HCT116 (cell line): ENCODE results near the gene VWF. TPM values are rescaled to one million over a fixed set of nuclear protein-coding genes. Genes with fewer than 3 reads are reported as not detected.

ENCODE experiments used
- ATAC-seq: fragments of 200-7000 bp; cut with Tn5 transposase; 2 replicates; pipeline ENCODE4 v1.9.1; 2020; ENCODE audit warnings: mild to moderate bottlenecking, moderate library complexity
- BruUV-seq: library from RNA; stranded (reverse); fragments of 400-500 nt; replicated peaks from 2 replicates; lab custom pipeline; 2021; lab: Mats Ljungman, UMichigan
- CTCF ChIA-PET: fragments of 300-600 bp; sonication (Branson Sonifier 250); formaldehyde crosslinking; loops from one replicate; lab custom pipeline; 2021; ENCODE audit warnings: antibody characterized with exemption; lab: Charles Lee
- POLR2A ChIA-PET: fragments of 300-600, 350-600 bp; sonication (Branson Sonifier 250); formaldehyde crosslinking; loops from one replicate; lab custom pipeline; 2021; ENCODE audit warnings: antibody characterized with exemption; lab: Charles Lee
- RAD21 ChIA-PET, 2 experiments: fragments of 300-600 bp; sonication (Branson Sonifier 250); formaldehyde crosslinking; loops; one replicate each; lab custom pipeline; 2023; ENCODE audit warnings: low total read pairs in 2 of 2; ENCODE audit not compliant: uncharacterized antibody in 2 of 2, unreplicated experiment in 2 of 2, low non-redundant PET in 1 of 2; lab: Charles Lee
- DNase-seq: peaks from one replicate; pipeline ENCODE4 v3.0.0-alpha.2; 2010; ENCODE audit warnings: low read depth, low spot score
- H2AFZ ChIP-seq: fragments of 200-600 bp; shearing (Covaris generic), sonication (generic); 2 replicates; pipeline ENCODE4 v1.6.1; 2017; ENCODE audit warnings: low read depth, mixed run types, mixed read lengths, antibody characterized with exemption, low read length; ENCODE audit not compliant: poor library complexity, severe bottlenecking
- H3K27ac ChIP-seq: 2 replicates; pipeline ENCODE4 v1.5.1; 2012; ENCODE audit warnings: low read depth, low read length
- H3K27me3 ChIP-seq: fragments of 200-600 bp; sonication (generic); 2 replicates; pipeline ENCODE4 v1.6.1; 2016; ENCODE audit warnings: mixed run types, low read length, mixed read lengths; ENCODE audit not compliant: insufficient read depth
- H3K36me3 ChIP-seq, 2 experiments: fragments of 200-500 bp in 1 of 2; fragments of 200-600 bp in 1 of 2; sonication (Bioruptor generic) in 1 of 2; sonication (generic) in 1 of 2; 2 replicates each; pipeline versions ENCODE4 v1.5.1 to v1.6.1; 2014 to 2016; ENCODE audit warnings: low read length in 2 of 2, inconsistent platforms in 1 of 2, mixed read lengths in 1 of 2, mixed run types in 1 of 2; ENCODE audit not compliant: insufficient read depth in 2 of 2, control insufficient read depth in 1 of 2
- H3K4me1 ChIP-seq, 2 experiments: fragments of 200-600 bp in 1 of 2; sonication (generic) in 1 of 2; 2 replicates each; pipeline versions ENCODE4 v1.5.1 to v1.6.1; 2012 to 2017; ENCODE audit warnings: low read length in 2 of 2, inconsistent platforms in 1 of 2, mild to moderate bottlenecking in 1 of 2, mixed read lengths in 1 of 2, mixed run types in 1 of 2, moderate library complexity in 1 of 2; ENCODE audit not compliant: insufficient read depth in 2 of 2, control insufficient read depth in 1 of 2
- H3K4me2 ChIP-seq: fragments of 200-600 bp; sonication (generic); 2 replicates; pipeline ENCODE4 v1.6.1; 2017; ENCODE audit warnings: mixed run types, low read length, mixed read lengths
- H3K4me3 ChIP-seq, 2 experiments: fragments of 200-600 bp in 1 of 2; sonication (generic) in 1 of 2; replicated peaks in 1 of 2; 2 replicates each; pipeline ENCODE4 v1.5.1; 2011 to 2016; ENCODE audit warnings: low read length in 2 of 2, control low read depth in 1 of 2, low read depth in 1 of 2, mild to moderate bottlenecking in 1 of 2, mixed read lengths in 1 of 2, mixed run types in 1 of 2
- H3K79me2 ChIP-seq: fragments of 200-600 bp; sonication (generic); 2 replicates; pipeline ENCODE4 v1.6.1; 2017; ENCODE audit warnings: mild to moderate bottlenecking, mixed run types, low read length, moderate library complexity, mixed read lengths; ENCODE audit not compliant: insufficient read depth
- H3K9ac ChIP-seq: fragments of 200-600 bp; sonication (generic); 2 replicates; pipeline ENCODE4 v1.6.1; 2016; ENCODE audit warnings: low read length, mixed read lengths
- H3K9me2 ChIP-seq: fragments of 200-600 bp; sonication (generic), shearing (Covaris generic); 2 replicates; pipeline ENCODE4 v1.6.1; 2017; ENCODE audit warnings: mixed run types, mild to moderate bottlenecking, moderate library complexity; ENCODE audit not compliant: insufficient read depth
- H3K9me3 ChIP-seq, 2 experiments: fragments of 200-500 bp in 1 of 2; fragments of 200-600 bp in 1 of 2; sonication (Bioruptor generic) in 1 of 2; sonication (generic) in 1 of 2; 2 replicates each; pipeline ENCODE4 v1.6.1; 2014 to 2017; ENCODE audit warnings: low read length in 2 of 2, mixed read lengths in 2 of 2, inconsistent platforms in 1 of 2, low read depth in 1 of 2, mild to moderate bottlenecking in 1 of 2, mixed run types in 1 of 2, moderate library complexity in 1 of 2; ENCODE audit not compliant: control insufficient read depth in 1 of 2, insufficient read depth in 1 of 2
- H4K20me1 ChIP-seq: fragments of 200-600 bp; sonication (generic), shearing (Covaris generic); 2 replicates; pipeline ENCODE4 v1.6.1; 2017; ENCODE audit warnings: mixed run types, mild to moderate bottlenecking, moderate library complexity; ENCODE audit not compliant: insufficient read depth
- CBX3 ChIP-seq: IDR thresholded peaks from 2 replicates; pipeline ENCODE4 v1.6.1; 2012; ENCODE audit warnings: low read depth
- POLR2A ChIP-seq: IDR thresholded peaks from 2 replicates; pipeline ENCODE4 v1.7.0; 2011; ENCODE audit warnings: borderline replicate concordance; ENCODE audit not compliant: insufficient read depth, insufficient read length; ENCODE audit errors: extremely low read depth
- RAD21 ChIP-seq: IDR thresholded peaks from 2 replicates; pipeline ENCODE4 v1.6.1; 2012; ENCODE audit warnings: low read depth, mild to moderate bottlenecking
- SP1 ChIP-seq: IDR thresholded peaks from 2 replicates; pipeline ENCODE4 v1.6.1; 2012; ENCODE audit warnings: low read depth
- ZNF274 ChIP-seq: fragments of 200-500 bp; sonication (Bioruptor generic); IDR thresholded peaks from 2 replicates; pipeline ENCODE4 v1.6.1; 2014; ENCODE audit warnings: mild to moderate bottlenecking, low read depth, low read length, inconsistent platforms
- intact Hi-C: fragments of 100-400 bp; cut with micrococcal nuclease; formaldehyde crosslinking; loops from 2 replicates; pipeline ENCODE4 v1.10.0; 2022
- total RNA-seq: library from RNA; stranded (reverse); gene quantifications from one replicate; pipeline ENCODE4 v1.2.1, GENCODE V29; 2021; ENCODE audit not compliant: unreplicated experiment
- TF ChIP-seq, protein P1 (sequence below): IDR thresholded peaks from 2 replicates; pipeline ENCODE4 v1.6.1; 2012
- TF ChIP-seq, protein P2 (sequence below): IDR thresholded peaks from 2 replicates; pipeline ENCODE4 v1.6.1; 2012

Gene VWF
- total RNA-seq, 1 experiment from 2014 or later, result 0.57 TPM

DNA sequence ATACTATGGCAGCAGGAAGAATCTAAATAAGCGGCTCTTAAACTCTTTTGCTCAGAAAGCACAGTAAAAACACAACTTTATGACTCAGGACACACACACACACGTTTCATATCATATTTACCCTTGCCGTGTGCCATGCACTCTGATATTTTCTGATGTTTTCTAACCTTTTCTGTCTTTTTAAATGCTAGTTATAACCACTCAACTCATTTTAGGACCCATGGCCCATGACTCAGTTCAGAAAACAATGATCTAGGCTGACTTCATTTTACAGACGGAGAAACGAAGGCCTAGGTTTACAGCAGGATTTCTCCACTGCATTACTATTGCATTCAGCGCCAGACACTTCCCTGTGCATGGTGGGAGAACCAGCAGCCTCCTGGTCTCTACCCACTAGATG lies 9.1 kb downstream of the VWF start:
- no peak overlapping the region for H3K9ac ChIP-seq
- H3K9me2 ChIP-seq, result no peaks in the 10 kb centered on the region
- H3K4me1 ChIP-seq, result peaks cover 6 to 17% of the 10 kb centered on the region in 2 experiments; a peak in 3 of 4 replicates
- BruUV-seq, result no TSS peak
- CTCF ChIA-PET, result no interaction called here
- no peak overlapping the region for H3K4me2 ChIP-seq
- H2AFZ ChIP-seq, result no peak overlapping the region
- ATAC-seq (no peak), DNase-seq (no peak)
- no peaks in the 10 kb centered on the region for H3K27me3 ChIP-seq
- H3K36me3 ChIP-seq, result no peaks in the 10 kb centered on the region
- RAD21 ChIA-PET, result no interaction called here
- no peaks in the 10 kb centered on the region for H3K9me3 ChIP-seq
- H3K27ac ChIP-seq, result no peak overlapping the region
- intact Hi-C loops, result no loop called here
- POLR2A ChIA-PET, result no interaction called here
- no peak overlapping the region for H3K4me3 ChIP-seq
- TF ChIP-seq SP1 (no peak), CBX3 (no peak), RAD21 (no peak), POLR2A (no peak)
- TF ChIP-seq, protein P1, sequence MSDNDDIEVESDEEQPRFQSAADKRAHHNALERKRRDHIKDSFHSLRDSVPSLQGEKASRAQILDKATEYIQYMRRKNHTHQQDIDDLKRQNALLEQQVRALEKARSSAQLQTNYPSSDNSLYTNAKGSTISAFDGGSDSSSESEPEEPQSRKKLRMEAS, result no peak
- TF ChIP-seq, all 23 proteins: peak for 0
- H4K20me1 ChIP-seq, result no peaks in the 10 kb centered on the region
- no peaks in the 10 kb centered on the region for H3K79me2 ChIP-seq

DNA sequence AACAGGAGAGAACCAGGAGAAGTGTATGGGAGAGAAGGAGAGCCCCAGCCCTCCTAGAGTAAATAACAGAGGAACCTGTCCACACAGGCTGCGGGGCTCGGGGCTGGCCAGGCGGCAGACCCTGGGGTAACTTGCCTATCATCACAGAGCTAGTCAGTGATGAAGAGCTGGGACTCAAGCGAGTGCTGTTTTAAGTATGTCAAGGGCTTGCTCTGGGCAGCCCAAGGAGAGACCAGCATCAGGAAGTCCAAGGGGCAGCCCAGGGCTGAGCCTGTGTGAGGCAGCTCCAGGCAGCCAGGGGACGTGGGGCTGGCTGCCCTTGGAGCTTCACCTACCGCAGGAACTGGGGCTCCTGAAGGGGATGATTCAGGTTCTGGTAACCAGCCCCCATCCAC lies 10.0 kb downstream of the VWF start:
- Histone ChIP-seq H3K4me2 (no peak overlapping the region), H3K36me3 (no peaks in the 10 kb centered on the region), H3K4me3 (no peak overlapping the region), H3K4me1 (peaks cover 6 to 20% of the 10 kb centered on the region in 2 experiments; a peak in 3 of 4 replicates), H3K79me2 (no peaks in the 10 kb centered on the region), H2AFZ (no peak overlapping the region), H3K27ac (no peak overlapping the region), H3K9me2 (no peaks in the 10 kb centered on the region), H4K20me1 (no peaks in the 10 kb centered on the region)
- no TSS peak for BruUV-seq
- intact Hi-C loops, result no loop called here
- RAD21 ChIA-PET, result no interaction called here
- no peak for TF ChIP-seq ZNF274
- TF ChIP-seq, protein P2, sequence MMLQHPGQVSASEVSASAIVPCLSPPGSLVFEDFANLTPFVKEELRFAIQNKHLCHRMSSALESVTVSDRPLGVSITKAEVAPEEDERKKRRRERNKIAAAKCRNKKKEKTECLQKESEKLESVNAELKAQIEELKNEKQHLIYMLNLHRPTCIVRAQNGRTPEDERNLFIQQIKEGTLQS, result no peak
- TF ChIP-seq, all 23 proteins: peak for 0
- Histone ChIP-seq H3K9ac (no peak overlapping the region), H3K27me3 (no peaks in the 10 kb centered on the region), H3K9me3 (no peaks in the 10 kb centered on the region)
- DNase-seq, result no peak
- ATAC-seq, result no peak
- CTCF ChIA-PET, result no interaction called here
- POLR2A ChIA-PET, result no interaction called here
